Activated T-helper 1 cell treated with anti-CD3 and anti-CD28 coated beads, Interleukin-12 subunit alpha, Interleukin-12 subunit beta, Interleukin-2, Interleukin-4 antibody, amounts not matched to agents 30 ng/mL and 10 ng/mL and 1 ng/mL, durations not matched to agents 14 hours and 24 hours and 36 hours (primary cell): Measurements from ENCODE around the gene CCDC178. TPM values are rescaled to one million over a fixed set of nuclear protein-coding genes. Genes with fewer than 3 reads are reported as not detected.

Experiments used
- DNase-seq: peaks from one replicate; pipeline ENCODE4 v3.0.0; 2021; ENCODE audit warnings: low spot score
- H3K27ac Mint-ChIP-seq: one replicate; pipeline ENCODE4 v1.8.0; 2021; ENCODE audit warnings: mild to moderate bottlenecking, mixed read lengths
- H3K27me3 Mint-ChIP-seq: one replicate; pipeline ENCODE4 v1.8.0; 2022; ENCODE audit warnings: mild to moderate bottlenecking, moderate library complexity, mixed read lengths; ENCODE audit not compliant: insufficient read depth
- H3K36me3 Mint-ChIP-seq: one replicate; pipeline ENCODE4 v1.8.0; 2021; ENCODE audit warnings: low read depth, mixed read lengths
- H3K4me1 Mint-ChIP-seq: one replicate; pipeline ENCODE4 v1.8.0; 2021; ENCODE audit warnings: low read depth, mixed read lengths
- H3K4me3 Mint-ChIP-seq: one replicate; pipeline ENCODE4 v1.8.0; 2021; ENCODE audit warnings: mild to moderate bottlenecking, moderate library complexity, mixed read lengths
- H3K9me3 Mint-ChIP-seq: one replicate; pipeline ENCODE4 v1.8.0; 2021; ENCODE audit warnings: mixed read lengths
- intact Hi-C: fragments of 100-400 bp; cut with micrococcal nuclease; formaldehyde crosslinking; loops from one replicate; pipeline ENCODE4 v1.15.1; 2024
- total RNA-seq: library from RNA; stranded (reverse); gene quantifications from 2 replicates; pipeline ENCODE4 v1.2.3, GENCODE V29; 2022

The CCDC178 gene
- total RNA-seq, 1 donor from 2014 or later: not detected

GRCh38 chr18:32906506-32907310 lies 533.8 kb downstream of the CCDC178 start:
- no peak for DNase-seq
- H3K4me3 Mint-ChIP-seq: no peak overlapping the region
- no peaks in the 10 kb centered on the region for H3K36me3 Mint-ChIP-seq
- intact Hi-C loops: no loop called here
- no peaks in the 10 kb centered on the region for H3K4me1 Mint-ChIP-seq
- no peak overlapping the region for H3K27ac Mint-ChIP-seq
- H3K9me3 Mint-ChIP-seq: no peaks in the 10 kb centered on the region
- no peaks in the 10 kb centered on the region for H3K27me3 Mint-ChIP-seq

- no peak overlapping the region for H3K4me3 Mint-ChIP-seq
- intact Hi-C loops: no loop called here
- H3K4me1 Mint-ChIP-seq: no peaks in the 10 kb centered on the region
- H3K9me3 Mint-ChIP-seq: no peaks in the 10 kb centered on the region
- no peaks in the 10 kb centered on the region for H3K27me3 Mint-ChIP-seq
- H3K27ac Mint-ChIP-seq: no peak overlapping the region
- no peak for DNase-seq
- H3K36me3 Mint-ChIP-seq: no peaks in the 10 kb centered on the region
Observed at GRCh38 chr18:32905651-32906050, 534.9 kb downstream of the CCDC178 start.

GRCh38 chr18:32902568-32903330 lies 537.8 kb downstream of the CCDC178 start:
- no peaks in the 10 kb centered on the region for H3K4me1 Mint-ChIP-seq
- no peaks in the 10 kb centered on the region for H3K9me3 Mint-ChIP-seq
- H3K4me3 Mint-ChIP-seq: no peak overlapping the region
- intact Hi-C loops: no loop called here
- DNase-seq: no peak
- no peaks in the 10 kb centered on the region for H3K27me3 Mint-ChIP-seq
- H3K27ac Mint-ChIP-seq: no peak overlapping the region
- H3K36me3 Mint-ChIP-seq: no peaks in the 10 kb centered on the region

GRCh38 chr18:32899819-32900218 lies 540.7 kb downstream of the CCDC178 start:
- Mint-ChIP-seq H3K4me3 (no peak overlapping the region), H3K4me1 (no peaks in the 10 kb centered on the region), H3K27ac (no peak overlapping the region), H3K36me3 (no peaks in the 10 kb centered on the region), H3K9me3 (peaks cover 5% of the 10 kb centered on the region), H3K27me3 (no peaks in the 10 kb centered on the region)
- DNase-seq: no peak
- intact Hi-C loops: no loop called here

- DNase-seq: no peak
- no peak overlapping the region for H3K27ac Mint-ChIP-seq
- H3K27me3 Mint-ChIP-seq: no peaks in the 10 kb centered on the region
- H3K4me1 Mint-ChIP-seq: no peaks in the 10 kb centered on the region
- peaks cover 5% of the 10 kb centered on the region for H3K9me3 Mint-ChIP-seq
- H3K4me3 Mint-ChIP-seq: no peak overlapping the region
- H3K36me3 Mint-ChIP-seq: no peaks in the 10 kb centered on the region
- intact Hi-C loops: no loop called here
Observed at GRCh38 chr18:32896776-32897547, 543.6 kb downstream of the CCDC178 start.

- no peaks in the 10 kb centered on the region for H3K4me1 Mint-ChIP-seq
- H3K27ac Mint-ChIP-seq: no peak overlapping the region
- no peaks in the 10 kb centered on the region for H3K27me3 Mint-ChIP-seq
- no peaks in the 10 kb centered on the region for H3K36me3 Mint-ChIP-seq
- H3K9me3 Mint-ChIP-seq: peaks cover 5% of the 10 kb centered on the region
- no peak overlapping the region for H3K4me3 Mint-ChIP-seq
- no peak for DNase-seq
- intact Hi-C loops: no loop called here
Observed at GRCh38 chr18:32893915-32894314, 546.6 kb downstream of the CCDC178 start.

GRCh38 chr18:32891797-32892196 lies 548.7 kb downstream of the CCDC178 start:
- H3K4me3 Mint-ChIP-seq: no peak overlapping the region
- peaks cover 5% of the 10 kb centered on the region for H3K9me3 Mint-ChIP-seq
- intact Hi-C loops: no loop called here
- H3K36me3 Mint-ChIP-seq: no peaks in the 10 kb centered on the region
- H3K27me3 Mint-ChIP-seq: no peaks in the 10 kb centered on the region
- H3K4me1 Mint-ChIP-seq: no peaks in the 10 kb centered on the region
- no peak overlapping the region for H3K27ac Mint-ChIP-seq
- no peak for DNase-seq

GRCh38 chr18:32891130-32891529 lies 549.4 kb downstream of the CCDC178 start:
- no peaks in the 10 kb centered on the region for H3K4me1 Mint-ChIP-seq
- H3K27me3 Mint-ChIP-seq: no peaks in the 10 kb centered on the region
- H3K36me3 Mint-ChIP-seq: no peaks in the 10 kb centered on the region
- DNase-seq: no peak
- H3K4me3 Mint-ChIP-seq: no peak overlapping the region
- intact Hi-C loops: no loop called here
- no peaks in the 10 kb centered on the region for H3K9me3 Mint-ChIP-seq
- H3K27ac Mint-ChIP-seq: no peak overlapping the region

- DNase-seq: no peak
- Mint-ChIP-seq H3K36me3 (no peaks in the 10 kb centered on the region), H3K4me1 (no peaks in the 10 kb centered on the region), H3K27ac (no peak overlapping the region), H3K4me3 (no peak overlapping the region), H3K9me3 (no peaks in the 10 kb centered on the region), H3K27me3 (no peaks in the 10 kb centered on the region)
- intact Hi-C loops: no loop called here
Observed at GRCh38 chr18:32889615-32890593, 550.6 kb downstream of the CCDC178 start.

- no peaks in the 10 kb centered on the region for H3K27me3 Mint-ChIP-seq
- H3K4me3 Mint-ChIP-seq: no peak overlapping the region
- H3K4me1 Mint-ChIP-seq: no peaks in the 10 kb centered on the region
- intact Hi-C loops: no loop called here
- no peaks in the 10 kb centered on the region for H3K9me3 Mint-ChIP-seq
- H3K36me3 Mint-ChIP-seq: no peaks in the 10 kb centered on the region
- no peak for DNase-seq
- no peak overlapping the region for H3K27ac Mint-ChIP-seq
Observed at GRCh38 chr18:32888306-32888705, 552.2 kb downstream of the CCDC178 start.
